Stimulated activated CD4-positive, alpha-beta T cell treated with anti-CD3 and anti-CD28 coated beads, Interleukin-1b, Interleukin-23, amount 100 ng/mL, for 1 hour (primary cell): ENCODE measurements around the gene ERG28.
"Not testable (repeated sequence)": the region's sequence is repeated elsewhere in the genome, so short reads cannot be mapped to it uniquely, and the experiment has no call there.

Experiments
- DNase-seq, 2 donors: peaks; one replicate each; pipeline ENCODE4 v3.0.0-alpha.2; 2020; ENCODE audit warnings: low read depth in 2 of 2

The ERG28 gene, protein sequence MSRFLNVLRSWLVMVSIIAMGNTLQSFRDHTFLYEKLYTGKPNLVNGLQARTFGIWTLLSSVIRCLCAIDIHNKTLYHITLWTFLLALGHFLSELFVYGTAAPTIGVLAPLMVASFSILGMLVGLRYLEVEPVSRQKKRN

DNA sequence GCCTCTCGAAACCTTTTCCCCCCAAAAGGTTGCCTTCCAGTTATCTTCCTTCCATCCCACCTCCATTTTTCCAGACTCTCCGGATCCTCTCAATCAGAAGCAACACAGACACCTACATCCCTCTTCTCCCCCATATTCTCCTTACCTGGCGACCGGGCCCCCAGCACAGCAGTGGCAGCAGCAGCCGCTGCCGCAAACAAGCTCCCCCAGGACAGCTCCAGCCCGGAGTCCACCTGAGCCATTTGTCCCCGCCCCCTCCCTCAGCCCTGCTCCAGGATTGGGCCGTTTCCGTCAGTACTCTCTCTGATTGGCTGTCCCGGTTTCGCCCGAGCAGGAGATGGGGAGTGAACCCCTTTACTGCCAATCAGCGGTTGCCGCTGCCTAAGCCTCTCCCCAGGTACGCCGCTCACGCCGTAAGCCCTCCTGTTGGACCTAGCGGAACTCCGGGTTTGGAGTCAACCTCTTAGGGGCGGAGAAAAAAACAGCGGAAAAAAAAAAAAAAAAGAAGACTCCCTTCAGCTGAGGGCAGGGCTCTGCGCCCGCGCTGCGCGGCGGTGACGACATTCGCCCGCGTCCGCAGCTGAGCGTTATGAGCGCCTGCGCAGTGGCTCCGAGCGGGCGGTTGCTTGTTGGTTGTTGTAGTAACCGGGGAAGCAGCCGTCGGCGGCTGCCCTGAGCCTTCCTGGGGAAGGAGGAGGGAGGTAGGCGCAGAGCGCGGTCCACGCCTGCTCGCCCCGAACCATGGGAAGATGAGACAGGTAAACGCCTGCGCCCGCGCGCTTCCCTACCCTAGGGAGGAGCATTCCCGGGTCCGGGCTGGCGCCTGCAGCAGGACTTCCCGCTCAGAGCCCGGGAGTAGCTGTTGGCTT, at the start of gene ERG28, which contains the start of gene TTLL5:
Gene ERG28, minus strand, starts transcription at position 247 of the 869 bp plus-strand sequence. CDS start 3,374 bp downstream, outside the sequence.
Gene TTLL5, plus strand, starts transcription at position 617 of the 869 bp plus-strand sequence. CDS start 1,904 bp downstream, outside the sequence.
- peak; percentile 85 to 91 for DNase-seq

DNA sequence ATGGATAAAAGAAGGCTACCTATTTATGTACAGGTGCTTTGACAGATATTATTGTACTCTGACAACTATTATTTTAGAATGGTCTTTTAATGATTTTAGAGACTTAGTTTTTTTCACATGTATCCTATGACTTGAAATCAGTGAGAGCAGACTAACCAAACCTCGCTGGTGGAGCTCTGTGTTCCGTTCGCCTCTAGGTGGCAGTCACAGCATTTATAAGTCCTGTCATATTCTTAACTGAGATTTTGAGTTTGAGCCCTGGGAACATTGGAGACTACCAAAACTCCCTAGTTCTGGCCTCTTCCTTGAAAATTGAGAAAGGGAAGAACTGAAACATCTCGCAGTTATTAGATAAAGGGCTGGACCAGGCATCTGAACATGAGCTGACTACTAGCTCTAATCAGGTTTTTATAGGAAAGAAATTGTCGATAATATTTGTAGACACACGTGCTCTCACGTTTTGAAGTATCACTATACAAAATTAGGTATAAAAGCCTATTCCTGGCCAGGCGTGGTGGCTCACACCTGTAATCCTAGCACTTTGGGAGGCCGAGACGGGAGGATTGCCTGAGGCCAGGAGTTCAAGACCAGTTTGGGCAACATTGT, 48.6 kb upstream of the ERG28 start:
- peak; percentile 1 to 32 for DNase-seq

DNA sequence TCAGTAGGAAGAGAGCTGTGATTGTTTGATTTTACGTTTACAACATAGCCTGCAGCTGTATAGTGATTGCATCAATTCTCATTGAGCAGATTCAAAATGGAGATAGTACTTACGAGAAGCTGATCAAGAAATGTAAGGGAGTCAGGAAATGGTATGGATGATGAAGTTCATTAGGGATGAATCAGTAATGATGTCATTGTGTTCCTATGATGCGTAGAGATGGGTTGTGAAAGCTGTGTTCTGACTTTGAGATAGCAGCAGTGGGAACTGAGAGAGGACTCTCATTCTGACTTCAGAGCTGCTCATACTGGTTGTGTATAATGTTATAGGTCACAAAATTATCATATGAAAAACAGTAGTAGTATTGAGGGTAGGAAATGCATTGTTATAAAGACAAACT, 44.3 kb upstream of the ERG28 start:
- DNase-seq: no peak

DNA sequence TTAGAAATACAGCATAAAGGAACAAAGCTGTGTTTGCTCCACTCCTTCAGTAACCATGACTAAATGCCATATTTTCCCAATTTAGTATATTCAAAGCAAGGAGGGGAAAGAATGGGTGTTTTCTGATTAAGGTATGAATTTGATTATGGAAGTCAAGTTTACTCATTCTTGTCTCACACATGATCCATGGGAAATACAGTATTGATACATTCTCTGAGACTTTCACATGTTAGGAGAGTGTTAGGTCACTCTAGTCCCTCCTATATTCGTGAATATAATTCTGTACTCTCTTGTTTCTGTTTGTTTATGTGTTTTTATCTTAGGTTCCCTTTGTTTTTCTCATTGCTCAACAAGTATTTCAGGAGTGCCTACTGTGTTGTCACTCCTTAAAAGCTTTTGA, 42.8 kb upstream of the ERG28 start:
- no peak for DNase-seq

DNA sequence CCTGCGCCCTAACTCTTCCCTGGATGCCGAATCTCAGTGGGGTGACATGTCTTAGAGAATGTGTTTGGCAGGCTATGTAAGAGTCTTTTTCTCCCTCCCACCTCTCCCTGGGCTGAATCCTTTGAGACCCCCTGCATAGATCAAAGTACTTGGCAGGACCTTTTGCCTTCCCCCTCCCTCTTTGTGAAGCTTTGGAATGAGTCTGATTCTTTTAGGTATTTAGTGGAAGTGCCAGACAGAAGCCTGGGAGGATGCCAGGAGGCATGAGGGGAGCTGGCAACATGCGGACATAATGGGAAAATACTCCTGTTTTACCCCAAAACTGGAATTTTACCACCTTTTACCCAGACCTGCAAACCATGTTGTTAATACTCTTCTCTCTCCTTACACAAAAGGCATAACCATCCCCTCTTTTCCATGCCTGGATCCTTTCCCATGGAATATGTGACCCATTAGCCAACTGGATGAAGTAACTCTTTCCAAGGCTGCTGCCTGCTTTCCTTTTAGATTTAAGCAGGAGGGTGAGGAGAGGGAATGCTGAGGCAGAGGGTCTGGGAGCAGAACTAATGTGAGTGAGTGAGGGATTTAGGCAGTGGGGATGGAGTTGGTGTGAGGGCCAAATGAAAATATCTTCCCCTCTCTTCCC, 42.1 kb upstream of the ERG28 start:
- DNase-seq: no peak

DNA sequence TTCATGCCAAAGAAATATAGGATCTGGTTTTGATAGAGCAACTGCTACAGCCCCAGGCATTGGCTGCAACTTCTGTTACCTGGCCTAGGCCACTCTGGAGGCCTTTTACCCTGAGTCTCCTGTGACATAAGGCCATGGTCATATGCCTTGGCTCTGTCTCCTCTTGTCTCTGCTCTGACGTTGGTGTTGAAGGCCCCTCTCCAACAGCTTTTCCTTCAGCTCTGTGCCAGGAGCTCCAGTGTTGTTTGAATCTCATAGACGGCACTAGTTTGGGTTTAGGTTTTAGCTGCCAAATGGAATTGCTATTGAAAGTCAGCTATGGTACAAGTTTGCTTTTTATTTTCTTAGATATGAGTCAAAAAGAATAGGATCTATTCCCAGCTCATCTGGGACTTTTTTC, 41.4 kb upstream of the ERG28 start:
- no peak for DNase-seq

DNA sequence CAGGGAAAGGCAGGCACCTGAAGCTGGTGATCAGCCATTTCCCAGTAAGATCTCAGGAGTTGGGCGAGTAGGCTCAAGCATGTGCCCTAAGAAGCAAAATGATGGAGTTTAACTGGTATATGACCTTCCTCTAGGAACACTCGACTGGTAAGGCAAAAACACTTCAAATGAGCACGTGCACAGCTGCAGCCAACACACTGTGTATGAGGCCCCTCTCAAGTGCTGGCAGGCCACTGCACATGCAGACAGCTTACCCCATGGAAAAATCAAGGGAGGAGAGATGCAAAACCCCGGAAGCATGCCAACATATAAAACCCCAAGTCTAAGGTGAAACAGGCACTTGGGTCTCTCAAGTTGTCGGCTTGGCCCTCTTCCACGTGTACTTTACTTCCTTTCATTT, 39.6 kb upstream of the ERG28 start:
- no peak for DNase-seq

DNA sequence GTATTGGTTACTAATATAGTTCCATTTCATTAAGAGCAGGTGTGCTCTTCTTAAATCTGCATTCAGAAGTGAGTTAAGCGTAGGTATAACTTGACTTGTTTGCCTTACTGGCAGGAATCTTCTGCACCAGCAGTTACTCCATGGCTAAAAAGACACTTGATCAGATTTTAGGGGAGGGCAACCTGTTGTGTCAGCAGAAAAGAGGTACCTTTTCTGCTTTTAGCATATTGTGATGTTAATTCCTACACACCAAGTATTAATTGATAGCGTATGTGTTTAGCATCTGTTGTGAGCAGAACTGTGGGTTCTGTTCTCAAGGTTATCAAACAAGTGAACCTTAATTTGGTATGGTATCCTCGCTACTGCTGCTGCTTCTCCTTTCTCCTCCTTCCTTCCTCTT, 38.7 kb upstream of the ERG28 start:
- DNase-seq: no peak

DNA sequence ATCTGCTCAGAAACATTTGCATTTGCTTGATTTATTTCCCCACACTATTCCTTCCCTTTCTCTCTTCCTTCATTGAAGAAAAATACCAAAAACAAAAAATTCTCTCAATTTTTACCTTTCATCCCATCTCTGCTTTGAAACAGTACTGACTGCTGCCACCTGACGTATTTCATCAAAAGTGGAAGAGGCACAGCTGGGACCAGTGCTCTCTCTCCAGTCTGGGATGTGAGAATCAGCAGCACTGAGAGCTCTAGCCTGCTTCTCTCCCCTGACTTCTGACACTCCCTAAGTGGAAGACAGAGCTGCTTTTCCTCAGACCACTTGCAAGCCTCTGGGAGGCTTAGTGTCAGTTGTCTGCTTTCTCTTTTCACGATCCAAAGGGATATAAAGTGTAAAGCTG, 37.2 kb upstream of the ERG28 start:
- DNase-seq: no peak

DNA sequence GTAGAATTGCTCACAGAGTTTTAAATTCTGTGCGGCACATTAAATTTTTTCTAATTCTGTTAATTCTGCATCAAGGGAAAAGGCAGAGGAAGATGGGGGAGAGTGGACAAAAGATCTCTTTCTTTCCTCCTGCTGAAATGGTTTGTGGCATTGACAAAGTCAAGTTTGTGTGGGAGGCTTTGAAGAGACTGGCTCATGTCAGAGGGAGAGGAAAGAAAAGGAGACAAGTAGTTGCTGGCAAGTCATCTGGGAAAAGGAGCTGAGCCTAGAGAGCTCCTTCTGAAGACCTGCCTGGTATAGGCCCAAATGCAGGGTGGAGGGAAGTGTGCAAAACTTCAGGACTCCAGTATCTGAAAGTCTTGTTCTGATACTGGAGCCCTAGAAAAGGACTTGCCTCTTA, 36.7 kb upstream of the ERG28 start:
- DNase-seq: no peak

DNA sequence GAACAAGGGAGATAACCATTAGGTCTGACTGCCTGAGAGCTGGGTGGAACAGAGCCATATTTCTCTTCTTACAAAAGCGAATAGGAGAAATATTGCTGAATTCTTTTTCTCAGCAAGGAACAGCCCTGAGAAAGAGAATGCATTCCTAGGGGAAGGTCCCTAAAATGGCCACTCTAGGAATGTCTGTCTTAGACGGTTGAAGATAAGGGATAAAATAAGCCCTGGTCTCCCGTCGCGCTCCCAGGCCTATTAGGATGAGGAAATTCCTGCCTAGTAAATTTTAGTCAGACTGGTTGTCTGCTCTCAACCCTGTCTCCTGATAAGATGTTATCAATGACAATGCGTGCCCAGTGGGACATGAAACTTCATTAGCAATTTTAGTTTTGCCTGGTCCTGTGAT, 34.3 kb upstream of the ERG28 start:
- DNase-seq: not testable (repeated sequence)

DNA sequence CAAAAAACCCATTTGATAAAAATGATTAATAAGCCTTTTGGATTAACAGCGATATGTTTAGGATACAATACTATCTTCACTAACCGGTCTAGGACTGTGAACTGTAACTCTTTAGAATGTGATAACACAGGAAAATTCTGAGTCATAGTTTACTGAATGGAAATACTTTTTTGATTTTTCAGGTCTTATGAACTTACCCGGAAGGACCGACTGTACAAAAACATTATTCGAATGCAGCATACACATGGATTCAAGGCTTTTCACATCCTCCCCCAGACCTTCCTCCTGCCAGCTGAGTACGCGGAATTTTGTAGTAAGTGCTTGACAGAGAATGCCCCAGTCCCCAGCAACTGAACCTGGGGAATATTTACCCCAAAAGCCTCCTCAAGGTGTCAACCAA, 29.3 kb upstream of the ERG28 start:
- no peak for DNase-seq

DNA sequence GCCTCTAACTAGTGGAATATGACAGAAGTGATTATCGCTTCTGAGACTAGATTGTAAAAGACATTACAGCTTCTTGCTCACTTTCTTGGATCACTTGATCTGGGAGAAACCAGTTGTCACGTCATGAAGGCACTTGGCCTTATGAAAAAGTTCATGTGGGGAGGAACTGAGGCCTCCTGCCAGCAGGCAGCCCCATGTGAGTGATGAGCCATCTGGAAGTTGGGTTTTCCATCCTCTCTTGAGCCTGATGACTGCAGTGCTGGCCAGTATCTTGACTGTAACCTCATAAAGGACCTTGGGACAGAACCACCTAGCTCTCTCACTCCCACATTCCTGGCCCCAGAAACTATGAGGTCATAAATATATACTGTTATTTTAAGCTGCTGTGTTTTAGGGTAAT, 28.3 kb upstream of the ERG28 start:
- no peak for DNase-seq

DNA sequence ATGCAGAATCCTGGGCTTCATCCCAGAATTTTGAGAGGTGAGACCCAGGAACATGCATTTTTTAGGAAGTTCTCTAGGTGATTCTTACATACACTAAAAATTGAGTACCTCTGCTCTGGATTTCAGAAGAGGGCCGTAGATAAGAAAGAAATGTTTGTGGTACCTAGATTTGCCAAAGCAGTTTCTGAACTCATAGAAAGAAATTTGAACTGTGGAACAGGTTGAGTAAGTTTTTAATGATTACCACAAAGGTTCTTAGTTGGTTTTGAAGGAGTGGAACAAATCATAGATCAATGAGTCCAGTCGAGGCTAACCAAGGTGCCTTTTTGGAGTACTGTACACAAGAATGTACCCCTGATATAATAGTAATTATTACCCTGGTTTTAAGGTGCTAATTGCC, 25.2 kb upstream of the ERG28 start:
- no peak for DNase-seq

DNA sequence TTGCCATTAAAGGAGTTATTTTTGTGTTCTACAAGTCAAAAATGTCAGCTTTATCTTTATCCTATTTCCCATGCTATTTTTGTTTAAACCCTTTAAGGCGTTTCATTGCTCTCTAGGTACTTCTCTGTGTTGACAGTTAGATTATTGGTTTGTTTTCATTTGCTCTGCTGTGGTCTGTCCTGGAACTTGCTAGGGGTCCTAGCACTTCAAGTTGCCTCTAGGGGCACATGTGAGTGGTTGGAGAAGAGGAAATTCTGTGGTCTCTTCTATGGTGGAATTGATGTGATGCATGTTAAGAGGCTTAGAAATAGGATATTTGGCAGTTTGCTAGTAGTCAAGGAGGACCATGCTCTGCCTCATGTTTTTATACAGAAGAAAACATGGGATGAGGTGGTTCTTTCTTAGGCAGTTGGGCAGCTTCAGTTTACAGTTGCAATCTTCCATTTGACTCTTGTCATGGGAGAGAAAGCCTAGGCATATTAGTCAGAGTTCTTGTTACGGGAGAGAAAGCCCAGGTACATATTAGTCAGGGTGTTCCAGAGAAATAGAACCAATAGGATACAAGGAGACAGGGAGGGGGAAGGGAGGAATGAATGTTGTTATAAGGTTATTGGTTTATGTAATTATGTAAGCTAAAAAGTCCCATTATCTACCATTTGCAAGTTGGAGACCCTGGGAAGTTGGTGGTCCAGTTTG, 14.7 kb upstream of the ERG28 start:
- no peak for DNase-seq

DNA sequence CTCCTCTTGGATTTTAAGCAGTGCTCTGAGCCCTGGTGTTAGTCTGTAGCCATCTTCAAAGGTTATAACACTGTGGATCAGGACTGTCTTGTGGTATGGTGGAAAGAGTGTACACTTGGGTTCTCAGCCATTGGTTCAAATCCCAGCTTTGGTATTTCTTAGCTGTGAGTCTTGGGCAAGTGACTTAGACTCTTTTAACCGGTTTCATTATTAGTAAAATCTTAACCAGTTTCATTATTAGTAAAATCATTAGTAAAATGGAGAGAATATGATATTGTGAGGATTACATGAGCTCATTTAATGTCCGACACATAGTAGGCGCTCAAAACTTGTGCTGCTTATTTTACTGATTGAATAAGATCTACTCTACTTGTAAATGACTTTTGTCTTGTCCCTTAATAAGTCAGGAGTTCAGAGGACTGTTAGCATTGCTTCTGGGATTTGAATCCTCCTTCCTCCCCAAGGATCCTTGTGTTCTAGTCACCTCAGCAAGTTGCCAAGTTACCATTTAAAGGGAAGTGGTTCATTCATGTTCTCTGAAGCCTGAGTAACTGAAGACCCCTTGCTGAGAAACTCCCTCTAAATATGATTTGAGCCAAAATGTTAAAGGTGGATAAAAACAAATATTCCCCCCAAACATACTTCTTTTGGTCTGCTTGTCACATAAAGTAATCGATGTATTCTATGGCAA, 12.8 kb upstream of the ERG28 start:
- no peak for DNase-seq

DNA sequence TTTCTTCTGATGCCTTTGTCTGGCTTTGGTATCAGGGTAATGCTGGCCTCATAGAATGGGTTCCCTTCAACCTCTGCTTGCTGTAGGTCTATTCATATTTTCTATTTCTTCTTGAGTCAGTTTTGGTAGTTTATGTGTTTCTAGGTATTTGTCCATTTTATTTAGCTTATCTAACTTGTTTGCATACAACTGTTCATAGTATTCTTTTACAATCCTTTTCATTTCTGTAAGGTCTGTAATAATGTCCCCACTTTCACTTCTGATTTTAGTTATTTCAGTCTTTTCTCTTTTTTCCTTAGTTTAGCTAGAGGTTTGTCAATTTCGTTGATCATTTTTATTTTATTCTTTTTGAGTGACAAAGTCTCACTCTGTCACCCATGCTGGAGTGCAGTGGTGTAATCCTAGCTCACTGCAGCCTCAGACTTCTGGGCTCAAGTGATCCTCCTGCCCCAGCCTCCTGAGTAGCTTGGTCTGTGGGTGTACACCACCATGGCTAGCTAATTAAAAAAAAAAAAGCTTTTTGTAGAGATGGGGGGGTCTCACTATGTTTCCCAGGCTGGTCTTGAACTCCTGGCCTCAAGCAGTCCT, 12.0 kb upstream of the ERG28 start:
- DNase-seq: no peak

DNA sequence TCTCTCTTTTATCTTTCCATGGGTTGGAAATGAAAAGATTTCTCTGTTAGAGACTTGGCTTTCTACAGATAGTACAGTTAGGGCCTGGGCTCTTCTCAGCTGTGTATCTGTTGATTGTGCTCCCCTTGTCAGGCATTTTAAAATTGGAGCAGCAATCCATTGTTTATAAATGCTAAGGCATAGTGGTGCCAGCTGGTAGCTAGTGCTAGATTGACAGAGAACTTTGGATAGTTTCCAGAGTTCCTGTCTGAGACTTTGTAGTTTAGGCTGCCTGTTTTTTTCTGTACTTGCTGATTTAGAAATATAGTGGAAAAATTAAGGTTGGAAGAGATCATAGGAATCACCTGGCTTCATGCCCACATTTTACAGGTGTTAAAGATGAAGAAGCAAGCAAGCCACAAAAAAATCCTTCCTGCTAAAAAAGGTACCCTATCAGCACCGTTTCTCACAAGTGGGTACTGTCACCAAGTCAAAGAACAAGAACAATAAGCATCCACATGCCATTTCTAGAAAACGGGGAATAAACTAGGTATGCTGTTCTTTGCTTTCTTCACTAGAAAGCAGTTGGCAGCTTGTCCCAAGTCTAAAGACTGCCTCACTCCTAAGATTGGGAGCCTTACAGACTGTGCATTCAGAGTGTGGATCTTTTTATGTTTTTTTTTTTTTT, 6.6 kb upstream of the ERG28 start:
- DNase-seq: no peak

DNA sequence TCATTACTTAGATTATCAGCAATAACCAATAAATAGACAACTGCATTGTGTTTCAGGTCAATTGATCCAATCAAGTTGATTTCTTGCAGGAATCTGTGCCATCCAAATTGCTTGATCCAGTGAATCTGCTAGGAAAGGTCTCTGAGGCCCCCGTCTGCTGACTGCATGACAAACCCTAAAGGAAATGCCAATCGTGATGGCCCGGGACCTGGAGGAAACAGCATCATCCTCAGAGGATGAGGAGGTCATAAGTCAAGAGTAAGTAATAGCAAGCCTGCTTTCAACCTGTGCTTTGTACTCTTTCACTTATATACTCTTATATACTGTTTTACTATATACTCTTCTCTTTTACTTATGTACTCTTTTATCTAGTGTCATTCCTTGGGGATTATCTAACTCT, 2.3 kb upstream of the ERG28 start:
- DNase-seq: no peak

DNA sequence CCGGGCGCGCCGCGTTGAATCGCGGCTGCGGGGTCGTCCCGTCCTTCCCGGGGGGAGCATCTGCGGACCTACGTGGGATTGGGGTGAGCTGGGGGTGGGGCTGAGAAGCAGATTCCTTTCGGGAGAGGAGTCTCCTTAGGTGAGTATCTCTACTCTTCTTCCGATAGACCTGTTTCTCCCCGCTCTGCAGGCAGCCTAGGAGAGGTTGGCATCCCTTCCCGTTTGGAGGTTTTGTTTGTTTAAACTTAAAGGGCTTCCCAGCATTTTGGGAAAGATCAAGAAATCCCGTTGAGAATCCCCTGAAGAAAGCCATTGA, 781 bp upstream of the ERG28 start:
- no peak for DNase-seq

DNA sequence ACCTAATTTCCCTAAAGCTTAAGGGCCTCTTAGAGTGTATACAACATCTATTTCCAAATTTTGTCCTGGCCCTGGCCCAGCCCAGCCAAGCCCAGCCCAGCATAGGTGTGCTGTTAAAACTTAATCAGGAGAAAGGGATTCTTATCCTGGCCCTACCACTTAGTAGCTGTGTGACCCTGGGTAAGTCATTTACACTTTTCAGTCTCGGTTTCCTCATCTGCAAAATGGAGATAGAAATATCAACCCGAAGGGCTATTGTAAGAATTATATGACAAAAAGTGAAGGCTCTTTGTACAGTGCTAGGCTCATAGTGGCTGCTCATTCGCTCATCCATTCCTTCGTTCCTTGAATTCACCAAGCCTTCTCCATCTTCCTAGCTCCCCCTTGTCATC, 442 bp downstream of the ERG28 start:
- DNase-seq: no peak
